A549 (cell line): ENCODE measurements around the gene MBP. TPM values are rescaled to one million over a fixed set of nuclear protein-coding genes. Genes with fewer than 3 reads are reported as not detected.

Source experiments
- ATAC-seq, 2 experiments: fragments of 200-7000 bp in 1 of 2; fragments of >200 bp in 1 of 2; cut with Nextera tagmentation in 1 of 2; cut with Tn5 transposase in 1 of 2; 3 replicates each; pipeline versions ENCODE4 v1.8.0 to v1.9.1; 2018 to 2020; ENCODE audit warnings: mild to moderate bottlenecking in 1 of 2, moderate library complexity in 1 of 2
- CTCF ChIA-PET: fragments of 300-600 bp; sonication (Branson Sonifier 250); formaldehyde crosslinking; extraction: SDS; loops from one replicate; lab custom pipeline; 2021; ENCODE audit warnings: antibody characterized with exemption, inconsistent platforms; lab: Yijun Ruan, JAX
- POLR2A ChIA-PET: fragments of 350-600 bp; formaldehyde crosslinking; extraction: SDS; loops from one replicate; lab custom pipeline; 2021; ENCODE audit warnings: antibody characterized with exemption, inconsistent platforms; lab: Yijun Ruan, JAX
- DNase-seq, 2 experiments: peaks; one replicate each; pipeline versions ENCODE4 v3.0.0 to v3.0.0-alpha.2; 2011 to 2016; ENCODE audit warnings: low read depth in 1 of 2, low spot score in 1 of 2
- FAIRE-seq: peaks from 2 replicates; lab custom pipeline; 2011; peaks lifted over from hg19 to GRCh38; lab: Jason Lieb, UNC
- H3K27ac ChIP-seq, 2 experiments: fragments of >200 bp; sonication (Bioruptor Twin); formaldehyde crosslinking; 3 replicates each; pipeline ENCODE4 v1.5.1; 2016 to 2017
- H3K4me1 ChIP-seq: fragments of >200 bp; sonication (Bioruptor Twin); formaldehyde crosslinking; 3 replicates; pipeline ENCODE4 v1.6.1; 2016
- H3K4me2 ChIP-seq: fragments of >200 bp; sonication (Bioruptor Twin); formaldehyde crosslinking; 3 replicates; pipeline ENCODE4 v1.6.1; 2016
- H3K4me3 ChIP-seq: fragments of >200 bp; sonication (Bioruptor Twin); formaldehyde crosslinking; 3 replicates; pipeline ENCODE4 v1.5.1; 2016
- H3K9me3 ChIP-seq: fragments of >200 bp; sonication (Bioruptor Twin); formaldehyde crosslinking; 3 replicates; pipeline ENCODE4 v1.6.1; 2016
- BCL3 ChIP-seq: fragments of >200 bp; sonication (Bioruptor Twin); formaldehyde crosslinking; IDR thresholded peaks from 3 replicates; pipeline ENCODE4 v1.6.1; 2016
- CBX8 ChIP-seq: fragments of 200-600 bp; sonication (generic); IDR thresholded peaks from 2 replicates; pipeline ENCODE4 v1.6.1; 2016
- CHD4 ChIP-seq: fragments of 200-600 bp; sonication (generic); IDR thresholded peaks from 2 replicates; pipeline ENCODE4 v1.6.1; 2016; ENCODE audit warnings: antibody characterized with exemption, mild to moderate bottlenecking, borderline replicate concordance
- CTCF ChIP-seq: fragments of >200 bp; sonication (Bioruptor Twin); formaldehyde crosslinking; IDR thresholded peaks from 3 replicates; pipeline ENCODE4 v1.5.1; 2016
- EHF ChIP-seq: fragments of 250-450 bp; sonication (Bioruptor Pico); IDR thresholded peaks from 2 replicates; pipeline ENCODE4 v1.5.0; 2020; ENCODE audit warnings: mild to moderate bottlenecking
- EHMT2 ChIP-seq: fragments of 200-600 bp; sonication (generic); IDR thresholded peaks from 2 replicates; pipeline ENCODE4 v1.6.1; 2016; ENCODE audit warnings: antibody characterized with exemption, low read depth, mild to moderate bottlenecking, moderate library complexity
- ELK1 ChIP-seq: fragments of 150-350 bp; IDR thresholded peaks from 2 replicates; pipeline ENCODE4 v1.6.1; 2014; ENCODE audit warnings: low read depth, mild to moderate bottlenecking, low read length
- ESRRA ChIP-seq: fragments of 150-350 bp; IDR thresholded peaks from 2 replicates; pipeline ENCODE4 v1.6.1; 2014; ENCODE audit warnings: mild to moderate bottlenecking, low read length, borderline replicate concordance
- FOSB ChIP-seq: fragments of 250-450 bp; sonication (Bioruptor Pico); IDR thresholded peaks from 2 replicates; pipeline ENCODE4 v1.5.0; 2020; ENCODE audit warnings: mild to moderate bottlenecking, moderate library complexity
- FOXS1 ChIP-seq: fragments of 250-450 bp; sonication (Bioruptor Pico); IDR thresholded peaks from 2 replicates; pipeline ENCODE4 v1.5.0; 2020; ENCODE audit warnings: mild to moderate bottlenecking, moderate library complexity
- HEYL ChIP-seq: fragments of 250-450 bp; sonication (Bioruptor Pico); IDR thresholded peaks from 2 replicates; pipeline ENCODE4 v1.8.0; 2021; ENCODE audit warnings: mild to moderate bottlenecking, moderate library complexity
- HOXB5 ChIP-seq: fragments of 250-450 bp; sonication (Bioruptor Pico); IDR thresholded peaks from 2 replicates; pipeline ENCODE4 v1.5.0; 2020; ENCODE audit warnings: mild to moderate bottlenecking, moderate library complexity
- KDM5A ChIP-seq: fragments of 200-600 bp; sonication (generic); IDR thresholded peaks from 2 replicates; pipeline ENCODE4 v1.6.1; 2016; ENCODE audit warnings: antibody characterized with exemption, mild to moderate bottlenecking
- MAZ ChIP-seq: fragments of 150-350 bp; IDR thresholded peaks from 2 replicates; pipeline ENCODE4 v1.6.1; 2014; ENCODE audit warnings: antibody characterized with exemption, low read depth, low read length, borderline replicate concordance
- NFE2L2 ChIP-seq: fragments of 150-350 bp; conservative IDR thresholded peaks from 2 replicates; pipeline ENCODE4 v1.6.1; 2014; ENCODE audit warnings: low read length
- PHF8 ChIP-seq: fragments of 200-600 bp; sonication (generic); IDR thresholded peaks from 2 replicates; pipeline ENCODE4 v1.6.1; 2016; ENCODE audit warnings: low read depth, mild to moderate bottlenecking, antibody characterized with exemption, moderate library complexity, borderline replicate concordance
- POLR2A ChIP-seq: IDR thresholded peaks from 2 replicates; pipeline ENCODE4 v1.6.1; 2012; ENCODE audit warnings: mild to moderate bottlenecking, low read length
- POLR2AphosphoS2 ChIP-seq: conservative IDR thresholded peaks from 2 replicates; pipeline ENCODE4 v1.6.1; 2012; ENCODE audit warnings: low read length, improper control_type of control experiment, inconsistent platforms
- RFX5 ChIP-seq: fragments of 450-650 bp; IDR thresholded peaks from 2 replicates; pipeline ENCODE4 v1.7.1; 2014; ENCODE audit warnings: antibody characterized with exemption, mild to moderate bottlenecking, moderate library complexity
- RNF2 ChIP-seq: fragments of 200-600 bp; sonication (generic); IDR thresholded peaks from 2 replicates; pipeline ENCODE4 v1.6.1; 2016; ENCODE audit warnings: low read depth, mild to moderate bottlenecking, antibody characterized with exemption, moderate library complexity, borderline replicate concordance
- SMC3 ChIP-seq: fragments of >200 bp; sonication (Bioruptor Twin); formaldehyde crosslinking; IDR thresholded peaks from 3 replicates; pipeline ENCODE4 v1.6.1; 2018; ENCODE audit warnings: inconsistent platforms
- SREBF2 ChIP-seq: fragments of 450-650 bp; IDR thresholded peaks from 2 replicates; pipeline ENCODE4 v1.6.1; 2014; ENCODE audit warnings: mild to moderate bottlenecking, moderate library complexity
- TP53 ChIP-seq: fragments of 250-450 bp; sonication (Bioruptor Pico); IDR thresholded peaks from 2 replicates; pipeline ENCODE4 v1.5.0; 2021; ENCODE audit warnings: mild to moderate bottlenecking, moderate library complexity
- ZC3H11A ChIP-seq: fragments of 450-650 bp; IDR thresholded peaks from 2 replicates; pipeline ENCODE4 v1.6.1; 2014; ENCODE audit warnings: antibody characterized with exemption, mild to moderate bottlenecking
- ZSCAN20 ChIP-seq: fragments of 250-450 bp; sonication (Bioruptor Pico); IDR thresholded peaks from 2 replicates; pipeline ENCODE4 v1.8.0; 2022; ENCODE audit warnings: mild to moderate bottlenecking, moderate library complexity
- WGBS: methylation state at CpG from one replicate; pipeline ENCODE4 v1.1.6; 2017; ENCODE audit errors: missing lambda C conversion rate; 5-methylcytosine and 5-hydroxymethylcytosine counted together
- polyA plus RNA-seq, 4 experiments: library from polyadenylated mRNA; depleted of rRNA in 3 of 4; stranded (reverse); fragments of >200 nt; fragmentation: RNase III in 1 of 4; extraction: RNeasy Plus Mini Kit Qiagen cat#74134 plus additional on column Dnase treatment in 1 of 4; gene quantifications; 2 replicates in 3 of 4; 3 replicates in 1 of 4; pipeline ENCODE4 v1.2.3, GENCODE V29; 2011 to 2017

The MBP gene
- polyA plus RNA-seq, 2 of the 4 experiments (the other 2 are of a cell fraction), result 8.6 to 33.1 TPM

- TF ChIP-seq ELK1 (no peak), CTCF (no peak), MAZ (no peak)
- DNase-seq (no peak), ATAC-seq (no peak), FAIRE-seq (no peak)
- H3K27ac ChIP-seq, result no peak overlapping the region
- POLR2A ChIA-PET, result no interaction called here
- no peak overlapping the region for H3K4me3 ChIP-seq
- WGBS, result 94% methylated on average over 10 of the region's 10 CpGs
- no peak overlapping the region for H3K4me2 ChIP-seq
- H3K9me3 ChIP-seq, result no peaks in the 10 kb centered on the region
- H3K4me1 ChIP-seq, result no peaks in the 10 kb centered on the region
- CTCF ChIA-PET, result no interaction called here
Measured at GRCh38 chr18:77042583-77042982, 90.0 kb downstream of the MBP start.

- Histone ChIP-seq H3K27ac (no peak overlapping the region), H3K4me2 (no peak overlapping the region), H3K4me3 (no peak overlapping the region), H3K9me3 (no peaks in the 10 kb centered on the region), H3K4me1 (no peaks in the 10 kb centered on the region)
- ATAC-seq (no peak), FAIRE-seq (no peak), DNase-seq (no peak)
- TF ChIP-seq EHMT2, result no peak
- no peak for TF ChIP-seq BCL3
- no peak for TF ChIP-seq CBX8
- no peak for TF ChIP-seq ZC3H11A
- TF ChIP-seq PHF8, result no peak
- no peak for TF ChIP-seq FOXS1 (CRISPR knock-in tag)
- no peak for TF ChIP-seq FOSB (CRISPR knock-in tag)
- no peak for TF ChIP-seq EHF (CRISPR knock-in tag)
- TF ChIP-seq POLR2A, result no peak
- no peak for TF ChIP-seq KDM5A
- no peak for TF ChIP-seq RNF2
- no peak for TF ChIP-seq TP53 (CRISPR knock-in tag)
- TF ChIP-seq NFE2L2, result no peak
- ChIA-PET CTCF (no interaction called here), POLR2A (no interaction called here)
- 79% methylated on average over 10 of the region's 10 CpGs for WGBS
Measured at GRCh38 chr18:77039196-77040130, 93.1 kb downstream of the MBP start.

GRCh38 chr18:77038182-77038858, 94.3 kb downstream of the MBP start:
- H3K9me3 ChIP-seq, result no peaks in the 10 kb centered on the region
- H3K4me1 ChIP-seq, result no peaks in the 10 kb centered on the region
- ATAC-seq (no peak), FAIRE-seq (no peak), DNase-seq (no peak)
- no peak overlapping the region for H3K4me3 ChIP-seq
- ChIA-PET POLR2A (no interaction called here), CTCF (interaction anchor here (0.6 kb wide), 1 partner anchor 16 kb away, joined by 3 read pairs; no protein-coding TSS in a partner anchor)
- no peak overlapping the region for H3K27ac ChIP-seq
- 87% methylated on average over 3 of the region's 3 CpGs for WGBS
- H3K4me2 ChIP-seq, result no peak overlapping the region
- TF ChIP-seq BCL3 (no peak), SMC3 (no peak), CHD4 (no peak), ZSCAN20 (CRISPR knock-in tag) (no peak), SREBF2 (no peak), POLR2AphosphoS2 (no peak), EHF (CRISPR knock-in tag) (no peak), FOXS1 (CRISPR knock-in tag) (no peak), POLR2A (no peak), CTCF (no peak), RFX5 (no peak), PHF8 (no peak), HEYL (CRISPR knock-in tag) (no peak), HOXB5 (no peak), ESRRA (no peak)
